Kidney epithelial cell (primary cell): Measurements from ENCODE around the gene TBC1D26. TPM values are rescaled to one million over a fixed set of nuclear protein-coding genes. Genes with fewer than 3 reads are reported as not detected.
A peak's percentile ranks its signal among the peaks of the same experiment; 100 is the strongest.
"Not testable (repeated sequence)": the region's sequence is repeated elsewhere in the genome, so short reads cannot be mapped to it uniquely, and the experiment has no call there.

Source experiments
- DNase-seq: peaks from one replicate; pipeline ENCODE4 v3.0.0-alpha.2; 2010; ENCODE audit warnings: low read depth
- H3K27me3 ChIP-seq: 2 replicates; pipeline ENCODE4 v1.6.0; 2011; ENCODE audit warnings: low read length; ENCODE audit not compliant: control insufficient read depth, insufficient read depth
- H3K36me3 ChIP-seq: 2 replicates; pipeline ENCODE4 v1.5.1; 2011; ENCODE audit warnings: low read length; ENCODE audit not compliant: control insufficient read depth, insufficient read depth
- H3K4me3 ChIP-seq: 2 replicates; pipeline ENCODE4 v1.5.1; 2011; ENCODE audit warnings: low read depth, mild to moderate bottlenecking, control low read depth, low read length
- total RNA-seq: library from RNA; depleted of rRNA; stranded (reverse); fragments of >200 nt; gene quantifications from 2 replicates; pipeline ENCODE4 v1.2.3, GENCODE V29; 2015

The TBC1D26 gene
- total RNA-seq, result not detected in 2 replicates

- H3K27me3 ChIP-seq, H3K4me3 ChIP-seq, H3K36me3 ChIP-seq, DNase-seq: not testable (repeated sequence)
Observed at GRCh38 chr17:15731900-15732299, at the start of gene TBC1D26. TBC1D26 (plus strand) TSS chr17:15732283; CDS start chr17:15735349, 3,066 bp downstream.

- H3K27me3 ChIP-seq, H3K36me3 ChIP-seq, DNase-seq, H3K4me3 ChIP-seq: not testable (repeated sequence)
Observed at GRCh38 chr17:15683135-15683534, 48.9 kb upstream of the TBC1D26 start.

GRCh38 chr17:15683824-15684478 is 48.1 kb upstream of the TBC1D26 start, which contains the start of gene TRIM16:
TRIM16 (minus strand) TSS chr17:15684311; CDS start chr17:15651609, 32,702 bp downstream.
- H3K27me3 ChIP-seq, H3K36me3 ChIP-seq: not testable (repeated sequence)
- peak within 1 kb of the TSS; percentile 58 for H3K4me3 ChIP-seq
- peak; percentile 1 for DNase-seq

GRCh38 chr17:15687494-15687893 is 44.6 kb upstream of the TBC1D26 start:
- DNase-seq, H3K36me3 ChIP-seq, H3K4me3 ChIP-seq, H3K27me3 ChIP-seq: not testable (repeated sequence)

GRCh38 chr17:15698967-15699366 is 33.1 kb upstream of the TBC1D26 start:
- not testable (repeated sequence) for H3K27me3 ChIP-seq, DNase-seq
- peak overlapping the region; percentile 41 for H3K4me3 ChIP-seq

GRCh38 chr17:15699413-15699924 is 32.6 kb upstream of the TBC1D26 start, which contains the start of gene ZNF286A:
ZNF286A (plus strand) TSS chr17:15699752; CDS start chr17:15700330, 578 bp downstream.
- peak within 1 kb of the TSS; percentile 41 for H3K4me3 ChIP-seq
- peak; percentile 96 for DNase-seq
- not testable (repeated sequence) for H3K27me3 ChIP-seq, H3K36me3 ChIP-seq

More at GRCh38 chr17:15698967-15699366, 33.1 kb upstream of the TBC1D26 start:
- H3K36me3 ChIP-seq, result not testable (repeated sequence)

GRCh38 chr17:15699937-15700336 is 32.1 kb upstream of the TBC1D26 start:
- not testable (repeated sequence) for H3K27me3 ChIP-seq, H3K36me3 ChIP-seq, DNase-seq
- peak overlapping the region; percentile 41 for H3K4me3 ChIP-seq

- not testable (repeated sequence) for H3K4me3 ChIP-seq, H3K27me3 ChIP-seq, H3K36me3 ChIP-seq
Observed at GRCh38 chr17:15704239-15704638, 27.8 kb upstream of the TBC1D26 start.

GRCh38 chr17:15704813-15705212 is 27.3 kb upstream of the TBC1D26 start:
- not testable (repeated sequence) for DNase-seq, H3K27me3 ChIP-seq, H3K36me3 ChIP-seq, H3K4me3 ChIP-seq

More at GRCh38 chr17:15704239-15704638, 27.8 kb upstream of the TBC1D26 start:
- DNase-seq, result not testable (repeated sequence)

GRCh38 chr17:15708879-15709278 is 23.2 kb upstream of the TBC1D26 start:
- not testable (repeated sequence) for H3K36me3 ChIP-seq, H3K27me3 ChIP-seq, DNase-seq, H3K4me3 ChIP-seq

GRCh38 chr17:15716601-15717563 is 15.2 kb upstream of the TBC1D26 start:
- not testable (repeated sequence) for DNase-seq, H3K4me3 ChIP-seq, H3K36me3 ChIP-seq, H3K27me3 ChIP-seq

GRCh38 chr17:15730535-15730934 is 1.5 kb upstream of the TBC1D26 start:
- not testable (repeated sequence) for H3K36me3 ChIP-seq, H3K4me3 ChIP-seq, DNase-seq, H3K27me3 ChIP-seq

GRCh38 chr17:15733174-15733789 is 1.2 kb downstream of the TBC1D26 start:
- not testable (repeated sequence) for H3K27me3 ChIP-seq, DNase-seq, H3K4me3 ChIP-seq, H3K36me3 ChIP-seq

GRCh38 chr17:15736578-15736977 is 4.5 kb downstream of the TBC1D26 start:
- not testable (repeated sequence) for DNase-seq

More at GRCh38 chr17:15736578-15736977, 4.5 kb downstream of the TBC1D26 start:
- H3K4me3 ChIP-seq, H3K27me3 ChIP-seq, H3K36me3 ChIP-seq: not testable (repeated sequence)
